SU-DHL-6 (cell line): ENCODE results near the gene EXOC2.

Source experiments
- EZH2phosphoT487 ChIP-seq: fragments of 200-600 bp; sonication (generic), shearing (Covaris generic); conservative IDR thresholded peaks from 2 replicates; pipeline ENCODE4 v1.6.1; 2018; ENCODE audit warnings: mild to moderate bottlenecking, antibody characterized with exemption, low read length, moderate library complexity, mixed read lengths
- TF ChIP-seq, protein P1 (sequence below): fragments of 200-600 bp; sonication (generic); IDR thresholded peaks from one replicate; pipeline ENCODE4 v1.5.1; 2017; ENCODE audit warnings: antibody characterized with exemption, mild to moderate bottlenecking, low read length, moderate library complexity; ENCODE audit not compliant: insufficient read depth, poor library complexity, severe bottlenecking

DNA sequence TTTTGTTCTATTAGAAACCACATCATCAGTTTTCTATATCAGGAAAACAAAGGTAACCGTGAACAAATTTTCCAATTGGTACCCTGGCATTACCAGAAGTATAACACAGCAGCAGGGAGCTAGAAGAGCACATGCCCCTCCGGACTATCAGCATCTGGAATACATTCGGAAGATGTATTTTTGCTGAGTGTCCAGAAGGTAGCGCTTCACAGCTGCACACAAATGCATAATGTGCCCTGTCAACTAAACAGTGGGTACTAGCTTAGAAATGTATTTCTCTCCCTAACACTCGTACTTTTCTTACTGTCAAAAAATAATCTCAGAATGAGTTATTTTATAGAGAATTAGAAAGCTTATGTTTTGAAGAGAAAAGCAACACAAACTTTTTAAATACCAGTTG, 113.6 kb downstream of the EXOC2 start:
- TF ChIP-seq, protein P1, sequence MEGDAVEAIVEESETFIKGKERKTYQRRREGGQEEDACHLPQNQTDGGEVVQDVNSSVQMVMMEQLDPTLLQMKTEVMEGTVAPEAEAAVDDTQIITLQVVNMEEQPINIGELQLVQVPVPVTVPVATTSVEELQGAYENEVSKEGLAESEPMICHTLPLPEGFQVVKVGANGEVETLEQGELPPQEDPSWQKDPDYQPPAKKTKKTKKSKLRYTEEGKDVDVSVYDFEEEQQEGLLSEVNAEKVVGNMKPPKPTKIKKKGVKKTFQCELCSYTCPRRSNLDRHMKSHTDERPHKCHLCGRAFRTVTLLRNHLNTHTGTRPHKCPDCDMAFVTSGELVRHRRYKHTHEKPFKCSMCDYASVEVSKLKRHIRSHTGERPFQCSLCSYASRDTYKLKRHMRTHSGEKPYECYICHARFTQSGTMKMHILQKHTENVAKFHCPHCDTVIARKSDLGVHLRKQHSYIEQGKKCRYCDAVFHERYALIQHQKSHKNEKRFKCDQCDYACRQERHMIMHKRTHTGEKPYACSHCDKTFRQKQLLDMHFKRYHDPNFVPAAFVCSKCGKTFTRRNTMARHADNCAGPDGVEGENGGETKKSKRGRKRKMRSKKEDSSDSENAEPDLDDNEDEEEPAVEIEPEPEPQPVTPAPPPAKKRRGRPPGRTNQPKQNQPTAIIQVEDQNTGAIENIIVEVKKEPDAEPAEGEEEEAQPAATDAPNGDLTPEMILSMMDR: no peak
- TF ChIP-seq EZH2phosphoT487: no peak
